SK-N-SH treated with all-trans-retinoic acid at 6 μM for 48 hours (cell line): ENCODE data around the gene PGAM5.

ENCODE experiments used
- BACH2 ChIP-seq: fragments of 250-450 bp; sonication (Bioruptor Pico); IDR thresholded peaks from 2 replicates; pipeline ENCODE4 v1.9.0; 2021; ENCODE audit warnings: mild to moderate bottlenecking, borderline replicate concordance
- CSRNP3 ChIP-seq: fragments of 250-450 bp; sonication (Bioruptor Pico); IDR thresholded peaks from 2 replicates; pipeline ENCODE4 v1.5.1; 2021; ENCODE audit warnings: mild to moderate bottlenecking, moderate library complexity
- ESRRG ChIP-seq: fragments of 250-450 bp; sonication (Bioruptor Pico); IDR thresholded peaks from 2 replicates; pipeline ENCODE4 v1.6.1; 2021; ENCODE audit warnings: mild to moderate bottlenecking
- GLIS3 ChIP-seq: fragments of 250-450 bp; sonication (Bioruptor Pico); IDR thresholded peaks from 2 replicates; pipeline ENCODE4 v1.5.0; 2020; ENCODE audit warnings: mild to moderate bottlenecking, moderate library complexity
- ISL1 ChIP-seq: fragments of 250-450 bp; sonication (Bioruptor Pico); IDR thresholded peaks from 2 replicates; pipeline ENCODE4 v2.1.2; 2022; ENCODE audit warnings: mild to moderate bottlenecking, moderate library complexity
- OSR1 ChIP-seq: fragments of 250-450 bp; sonication (Bioruptor Pico); IDR thresholded peaks from 2 replicates; pipeline ENCODE4 v1.8.0; 2022; ENCODE audit warnings: moderate library complexity, mild to moderate bottlenecking, inconsistent platforms
- POU6F1 ChIP-seq: fragments of 250-450 bp; sonication (Bioruptor Pico); IDR thresholded peaks from 2 replicates; pipeline ENCODE4 v1.8.0; 2021; ENCODE audit warnings: low read depth, mild to moderate bottlenecking, moderate library complexity, borderline replicate concordance
- RARB ChIP-seq: fragments of 250-450 bp; sonication (Bioruptor Pico); IDR thresholded peaks from 2 replicates; pipeline ENCODE4 v1.8.0; 2021; ENCODE audit warnings: mild to moderate bottlenecking, moderate library complexity
- ZFP3 ChIP-seq: fragments of 250-450 bp; sonication (Bioruptor Pico); IDR thresholded peaks from 2 replicates; pipeline ENCODE4 v1.5.0; 2020; ENCODE audit warnings: mild to moderate bottlenecking, moderate library complexity
- ZNF565 ChIP-seq: fragments of 450-650 bp; formaldehyde crosslinking; conservative IDR thresholded peaks from 2 replicates; pipeline ENCODE4 v1.5.0; 2020; ENCODE audit warnings: low read depth, mild to moderate bottlenecking, moderate library complexity
- ZNF8 ChIP-seq: fragments of 450-650 bp; formaldehyde crosslinking; IDR thresholded peaks from 2 replicates; pipeline ENCODE4 v1.5.0; 2020; ENCODE audit warnings: mild to moderate bottlenecking, moderate library complexity

- no peak for TF ChIP-seq ZNF8
- no peak for TF ChIP-seq ISL1 (CRISPR knock-in tag)
- no peak for TF ChIP-seq ZFP3
- no peak for TF ChIP-seq CSRNP3 (CRISPR knock-in tag)
- TF ChIP-seq OSR1: no peak
- TF ChIP-seq ESRRG (CRISPR knock-in tag): no peak
- TF ChIP-seq GLIS3 (CRISPR knock-in tag): no peak
- TF ChIP-seq ZNF565: no peak
- no peak for TF ChIP-seq BACH2 (CRISPR knock-in tag)
- TF ChIP-seq RARB (CRISPR knock-in tag): no peak
- TF ChIP-seq POU6F1 (CRISPR knock-in tag): no peak
Observed at GRCh38 chr12:132664206-132665148, 46.2 kb upstream of the PGAM5 start.
